H9 (cell line): Measurements from ENCODE around the gene CACNB3. TPM values are rescaled to one million over a fixed set of nuclear protein-coding genes. Genes with fewer than 3 reads are reported as not detected.

Experiments used
- DNase-seq: peaks from one replicate; pipeline ENCODE4 v3.0.0-alpha.2; 2017
- H2AFZ ChIP-seq: one replicate; pipeline ENCODE4 v1.6.1; 2013; ENCODE audit warnings: mild to moderate bottlenecking, low read length, control low read depth, moderate library complexity
- H2AK5ac ChIP-seq: 2 replicates; pipeline ENCODE4 v1.6.1; 2013; ENCODE audit warnings: low read length, control low read depth, mixed read lengths; ENCODE audit not compliant: insufficient read length
- H2BK120ac ChIP-seq: one replicate; pipeline ENCODE4 v1.6.1; 2013; ENCODE audit warnings: low read depth, mild to moderate bottlenecking, low read length, control low read depth, inconsistent platforms; ENCODE audit not compliant: poor library complexity, severe bottlenecking
- H2BK12ac ChIP-seq: 2 replicates; pipeline ENCODE4 v1.6.1; 2013; ENCODE audit warnings: low read length, control low read depth, mixed read lengths, low read depth; ENCODE audit not compliant: insufficient read length
- H2BK15ac ChIP-seq: 2 replicates; pipeline ENCODE4 v1.6.1; 2013; ENCODE audit warnings: low read depth, low read length, control low read depth
- H2BK20ac ChIP-seq: one replicate; pipeline ENCODE4 v1.6.1; 2013; ENCODE audit warnings: low read depth, mild to moderate bottlenecking, low read length, control low read depth, inconsistent platforms; ENCODE audit not compliant: poor library complexity, severe bottlenecking
- H2BK5ac ChIP-seq: 2 replicates; pipeline ENCODE4 v1.6.1; 2013; ENCODE audit warnings: low read length, control low read depth, mixed read lengths; ENCODE audit not compliant: insufficient read length
- H3K14ac ChIP-seq: 2 replicates; pipeline ENCODE4 v1.6.1; 2013; ENCODE audit warnings: low read length, control low read depth; ENCODE audit not compliant: insufficient read depth
- H3K18ac ChIP-seq: 2 replicates; pipeline ENCODE4 v1.6.1; 2013; ENCODE audit warnings: low read depth, mild to moderate bottlenecking, mixed read lengths, low read length, control low read depth; ENCODE audit not compliant: insufficient read length
- H3K23ac ChIP-seq: 2 replicates; pipeline ENCODE4 v1.6.1; 2013; ENCODE audit warnings: low read length, control low read depth, mixed read lengths, low read depth; ENCODE audit not compliant: insufficient read length
- H3K23me2 ChIP-seq: 2 replicates; pipeline ENCODE4 v1.6.1; 2013; ENCODE audit warnings: low read depth, mild to moderate bottlenecking, mixed read lengths, low read length, control low read depth; ENCODE audit not compliant: insufficient read length, poor library complexity, severe bottlenecking
- H3K27ac ChIP-seq: 2 replicates; pipeline ENCODE4 v1.5.1; 2013; ENCODE audit warnings: low read length, control low read depth, mixed read lengths, low read depth; ENCODE audit not compliant: insufficient read length
- H3K27me3 ChIP-seq: 2 replicates; pipeline ENCODE4 v1.6.1; 2013; ENCODE audit warnings: low read length, control low read depth, inconsistent platforms; ENCODE audit not compliant: insufficient read depth
- H3K4ac ChIP-seq: 2 replicates; pipeline ENCODE4 v1.6.1; 2013; ENCODE audit warnings: low read depth, mild to moderate bottlenecking, control low read depth, inconsistent platforms, low read length, moderate library complexity
- H3K4me1 ChIP-seq: 2 replicates; pipeline ENCODE4 v1.6.1; 2013; ENCODE audit warnings: low read length, control low read depth, inconsistent platforms; ENCODE audit not compliant: insufficient read depth
- H3K4me2 ChIP-seq: 2 replicates; pipeline ENCODE4 v1.6.1; 2013; ENCODE audit warnings: low read length, control low read depth, mixed read lengths; ENCODE audit not compliant: insufficient read length, insufficient read depth
- H3K56ac ChIP-seq: 2 replicates; pipeline ENCODE4 v1.6.1; 2013; ENCODE audit warnings: low read depth, mild to moderate bottlenecking, mixed read lengths, low read length, control low read depth; ENCODE audit not compliant: insufficient read length
- H3K79me1 ChIP-seq: 2 replicates; pipeline ENCODE4 v1.6.1; 2013; ENCODE audit warnings: low read depth, mild to moderate bottlenecking, moderate library complexity, low read length, control low read depth, inconsistent platforms; ENCODE audit not compliant: insufficient read depth, poor library complexity, severe bottlenecking
- H3K79me2 ChIP-seq: 2 replicates; pipeline ENCODE4 v1.6.1; 2013; ENCODE audit warnings: low read length, control low read depth, inconsistent platforms; ENCODE audit not compliant: insufficient read depth
- H3K9ac ChIP-seq: 2 replicates; pipeline ENCODE4 v1.6.1; 2013; ENCODE audit warnings: low read length, control low read depth, mixed read lengths; ENCODE audit not compliant: insufficient read length; ENCODE audit errors: extremely low read depth
- H3K9me3 ChIP-seq: one replicate; pipeline ENCODE4 v1.6.1; 2013; ENCODE audit warnings: low read depth, low read length, inconsistent platforms; ENCODE audit not compliant: control insufficient read depth
- H3T11ph ChIP-seq: one replicate; pipeline ENCODE4 v1.6.1; 2013; ENCODE audit warnings: mild to moderate bottlenecking, low read length, control low read depth, inconsistent platforms
- H4K20me1 ChIP-seq: one replicate; pipeline ENCODE4 v1.6.1; 2013; ENCODE audit not compliant: control insufficient read depth, insufficient read length, insufficient read depth
- H4K5ac ChIP-seq: 2 replicates; pipeline ENCODE4 v1.6.1; 2013; ENCODE audit warnings: low read depth, mild to moderate bottlenecking, mixed read lengths, low read length, control low read depth; ENCODE audit not compliant: insufficient read length
- H4K8ac ChIP-seq: replicated peaks from 2 replicates; pipeline ENCODE4 v1.6.1; 2013; ENCODE audit warnings: low read length, control low read depth, mixed read lengths, low read depth; ENCODE audit not compliant: insufficient read length
- H4K91ac ChIP-seq: 2 replicates; pipeline ENCODE4 v1.6.1; 2013; ENCODE audit warnings: low read depth, mild to moderate bottlenecking, moderate library complexity, mixed read lengths, low read length, control low read depth; ENCODE audit not compliant: insufficient read length
- H3K27ac Mint-ChIP-seq, 3 experiments: 2 replicates in 2 of 3; 3 replicates in 1 of 3; pipeline ENCODE4 v1.8.0; 2020 to 2021; ENCODE audit warnings: mixed read lengths in 3 of 3, mild to moderate bottlenecking in 1 of 3, moderate library complexity in 1 of 3
- H3K27me3 Mint-ChIP-seq: 2 replicates; pipeline ENCODE4 v1.8.0; 2021; ENCODE audit warnings: low read depth, mild to moderate bottlenecking, moderate library complexity, mixed read lengths
- H3K36me3 Mint-ChIP-seq, 3 experiments: 2 replicates in 2 of 3; 3 replicates in 1 of 3; pipeline ENCODE4 v1.8.0; 2020 to 2021; ENCODE audit warnings: low read depth in 3 of 3, mixed read lengths in 3 of 3; ENCODE audit not compliant: insufficient read depth in 1 of 3
- H3K4me1 Mint-ChIP-seq, 2 experiments: 2 replicates each; pipeline ENCODE4 v1.8.0; 2020; ENCODE audit warnings: mixed read lengths in 2 of 2
- H3K4me3 Mint-ChIP-seq, 2 experiments: 2 replicates in 1 of 2; 3 replicates in 1 of 2; pipeline ENCODE4 v1.8.0; 2020 to 2021; ENCODE audit warnings: mild to moderate bottlenecking in 2 of 2, mixed read lengths in 2 of 2, moderate library complexity in 1 of 2
- H3K9me3 Mint-ChIP-seq, 2 experiments: 2 replicates in 1 of 2; 3 replicates in 1 of 2; pipeline ENCODE4 v1.8.0; 2020; ENCODE audit warnings: mild to moderate bottlenecking in 2 of 2, mixed read lengths in 2 of 2, moderate library complexity in 1 of 2
- CTCF ChIP-seq: fragments of 200-600 bp; sonication (generic); conservative IDR thresholded peaks from 3 replicates; pipeline ENCODE4 v1.8.0; 2021; ENCODE audit warnings: antibody characterized with exemption, mild to moderate bottlenecking
- WGBS: extraction: QIAGEN DNeasy Blood & Tissue Kit; methylation state at CpG from one replicate; pipeline ENCODE4 v1.1.7; 2013; ENCODE audit warnings: missing lambda C conversion rate, low lambda C conversion rate, mixed read lengths; ENCODE audit not compliant: insufficient read length; ENCODE audit errors: extremely low coverage; 5-methylcytosine and 5-hydroxymethylcytosine counted together
- total RNA-seq: library from RNA; stranded (reverse); gene quantifications from 2 replicates; pipeline ENCODE4 v1.2.1, GENCODE V29; 2021

Gene CACNB3
- total RNA-seq, 1 experiment from 2014 or later, result 35.1 TPM

- Histone ChIP-seq H3K27me3 (no peaks in the 10 kb centered on the region), H3K9ac (no peak overlapping the region), H4K91ac (no peak overlapping the region), H4K20me1 (no peaks in the 10 kb centered on the region), H4K8ac (no peak overlapping the region), H3K4me2 (no peak overlapping the region), H2BK5ac (no peak overlapping the region), H3K79me2 (no peaks in the 10 kb centered on the region), H2AK5ac (no peak overlapping the region), H3K56ac (no peak overlapping the region), H3K23ac (no peak overlapping the region), H3K14ac (peak overlapping the region; percentile 65), H3K18ac (peak overlapping the region; percentile 71), H2BK15ac (no peak overlapping the region), H2BK20ac (no peak overlapping the region), H3K79me1 (no peaks in the 10 kb centered on the region), H3K27ac (no peak overlapping the region), H2AFZ (no peak overlapping the region), H3T11ph (no peak overlapping the region), H4K5ac (no peak overlapping the region), H2BK12ac (no peak overlapping the region), H3K23me2 (no peaks in the 10 kb centered on the region), H3K4me1 (peaks cover 4% of the 10 kb centered on the region; the same call in 1 of the 2 replicates), H3K9me3 (no peaks in the 10 kb centered on the region), H2BK120ac (no peak overlapping the region), H3K4ac (no peak overlapping the region)
- Mint-ChIP-seq H3K27ac (peak overlapping the region; percentile 17 to 93 (median 41); a peak in 6 of 7 replicates), H3K36me3 (peaks cover 13 to 47% (median 44%) of the 10 kb centered on the region in 3 experiments; a peak in 6 of 7 replicates), H3K4me1 (peaks cover 25 to 33% of the 10 kb centered on the region in 2 experiments), H3K9me3 (no peaks in the 10 kb centered on the region), H3K27me3 (no peaks in the 10 kb centered on the region), H3K4me3 (peak overlapping the region in 1 of 2 experiments; percentile 8; a peak in 2 of 5 replicates)
- TF ChIP-seq CTCF, result no peak
- DNase-seq, result peak; percentile 68
- no CpG with 5 or more reads among the region's 16 CpGs for WGBS
Observed at GRCh38 chr12:48777501-48778400, 40.5 kb upstream of the CACNB3 start.
